Inflammatory macrophage treated with lipopolysaccharide for 1 hour (primary cell): Measurements from ENCODE around the gene FILIP1.

Experiments
- DNase-seq, 2 donors: peaks; one replicate each; pipeline ENCODE4 v3.0.0-alpha.2; 2020 to 2022

The FILIP1 gene

GRCh38 chr6:75285283-75285639, 208.3 kb downstream of the FILIP1 start:
- DNase-seq, result peak in 1 of 2 donors; percentile 30

GRCh38 chr6:75284632-75285282, 208.8 kb downstream of the FILIP1 start, which contains the start of gene TMEM30A:
Gene TMEM30A (minus strand): TSS chr6:75284792. CDS start chr6:75284638, 154 bp downstream.
- DNase-seq, result peak; percentile 96 to 99

GRCh38 chr6:75283907-75284631, 209.5 kb downstream of the FILIP1 start:
- peak in 1 of 2 donors; percentile 16 for DNase-seq

GRCh38 chr6:75282706-75283105, 210.9 kb downstream of the FILIP1 start:
- DNase-seq, result no peak

GRCh38 chr6:75281653-75282052, 211.9 kb downstream of the FILIP1 start:
- peak in 1 of 2 donors; percentile 36 for DNase-seq

- no peak for DNase-seq
Observed at GRCh38 chr6:75280131-75280855, 213.3 kb downstream of the FILIP1 start.

- DNase-seq, result no peak
Observed at GRCh38 chr6:75279418-75279817, 214.2 kb downstream of the FILIP1 start.

- peak; percentile 49 for DNase-seq
Observed at GRCh38 chr6:75278474-75279077, 215.0 kb downstream of the FILIP1 start.

- DNase-seq, result no peak
Observed at GRCh38 chr6:75275067-75275466, 218.5 kb downstream of the FILIP1 start.

- peak; percentile 51 to 62 for DNase-seq
Observed at GRCh38 chr6:75273009-75273408, 220.6 kb downstream of the FILIP1 start.

- peak; percentile 30 to 33 for DNase-seq
Observed at GRCh38 chr6:75272145-75272840, 221.3 kb downstream of the FILIP1 start.

GRCh38 chr6:75268988-75269354, 224.6 kb downstream of the FILIP1 start:
- no peak for DNase-seq

GRCh38 chr6:75268121-75268987, 225.2 kb downstream of the FILIP1 start:
- DNase-seq, result no peak

- DNase-seq, result no peak
Observed at GRCh38 chr6:75267461-75267860, 226.1 kb downstream of the FILIP1 start.

- DNase-seq, result peak; percentile 45 to 70
Observed at GRCh38 chr6:75266716-75267291, 226.8 kb downstream of the FILIP1 start.

- DNase-seq, result no peak
Observed at GRCh38 chr6:75263401-75263750, 230.2 kb downstream of the FILIP1 start.

GRCh38 chr6:75262716-75263400, 230.7 kb downstream of the FILIP1 start:
- no peak for DNase-seq

- DNase-seq, result no peak
Observed at GRCh38 chr6:75261299-75261698, 232.3 kb downstream of the FILIP1 start.

GRCh38 chr6:75257343-75258087, 236.1 kb downstream of the FILIP1 start:
- DNase-seq, result no peak

GRCh38 chr6:75250552-75250951, 243.0 kb downstream of the FILIP1 start:
- DNase-seq, result no peak
